Osteoblast (primary cell): ENCODE data around the gene C11orf71. TPM values are rescaled to one million over a fixed set of nuclear protein-coding genes. Genes with fewer than 3 reads are reported as not detected.

Experiments
- DNase-seq: peaks from one replicate; pipeline ENCODE4 v3.0.0; 2011; ENCODE audit warnings: low spot score, mixed read lengths; ENCODE audit not compliant: insufficient read length; ENCODE audit errors: missing footprints
- H2AFZ ChIP-seq: 2 replicates; pipeline ENCODE4 v1.6.0; 2011; ENCODE audit warnings: mild to moderate bottlenecking, low read length
- H3K27ac ChIP-seq: 2 replicates; pipeline ENCODE4 v1.5.1; 2011; ENCODE audit warnings: mild to moderate bottlenecking, low read depth, low read length, moderate library complexity
- H3K27me3 ChIP-seq: 2 replicates; pipeline ENCODE4 v1.6.0; 2012; ENCODE audit warnings: mild to moderate bottlenecking, control low read depth, inconsistent platforms, low read length, moderate library complexity; ENCODE audit not compliant: insufficient read depth
- H3K36me3 ChIP-seq: 2 replicates; pipeline ENCODE4 v1.5.1; 2011; ENCODE audit warnings: mild to moderate bottlenecking, low read length, control low read depth, moderate library complexity; ENCODE audit not compliant: insufficient read depth
- H3K4me1 ChIP-seq: 2 replicates; pipeline ENCODE4 v1.5.1; 2011; ENCODE audit warnings: mild to moderate bottlenecking, low read length, control low read depth, moderate library complexity; ENCODE audit not compliant: insufficient read depth
- H3K4me2 ChIP-seq: 2 replicates; pipeline ENCODE4 v1.6.0; 2011; ENCODE audit warnings: mild to moderate bottlenecking, low read length; ENCODE audit not compliant: insufficient read depth
- H3K4me3 ChIP-seq: fragments of 200-600 bp; sonication (generic); 3 replicates; pipeline ENCODE4 v1.5.1; 2012; ENCODE audit warnings: mild to moderate bottlenecking, low read length, inconsistent platforms; ENCODE audit not compliant: insufficient read depth
- H3K79me2 ChIP-seq: 2 replicates; pipeline ENCODE4 v1.6.0; 2012; ENCODE audit warnings: mild to moderate bottlenecking, low read length, control low read depth, inconsistent platforms; ENCODE audit not compliant: insufficient read depth
- H3K9me3 ChIP-seq: 2 replicates; pipeline ENCODE4 v1.5.1; 2011; ENCODE audit warnings: low read depth, low read length, control low read depth
- H4K20me1 ChIP-seq: 2 replicates; pipeline ENCODE4 v1.6.0; 2012; ENCODE audit warnings: mild to moderate bottlenecking, low read length, control low read depth; ENCODE audit not compliant: insufficient read depth
- CTCF ChIP-seq: IDR thresholded peaks from 2 replicates; pipeline ENCODE4 v1.5.1; 2011; ENCODE audit warnings: mild to moderate bottlenecking, low read depth, low read length, moderate library complexity; ENCODE audit errors: extremely low read depth
- total RNA-seq: library from RNA; depleted of rRNA; stranded (reverse); fragments of >200 nt; gene quantifications from 2 replicates; pipeline ENCODE4 v1.2.3, GENCODE V29; 2012

Gene C11orf71
- total RNA-seq, 1 donor = 3.3 TPM

- Histone ChIP-seq H3K4me1 (peaks cover 18% of the 10 kb centered on the region), H3K27me3 (no peaks in the 10 kb centered on the region), H3K4me3 (no peak overlapping the region), H2AFZ (peak overlapping the region; percentile 62), H3K4me2 (peak overlapping the region; percentile 29), H4K20me1 (no peaks in the 10 kb centered on the region), H3K9me3 (no peaks in the 10 kb centered on the region), H3K36me3 (no peaks in the 10 kb centered on the region), H3K27ac (peak overlapping the region; percentile 80), H3K79me2 (no peaks in the 10 kb centered on the region)
- peak; percentile 63 for DNase-seq
- no peak for TF ChIP-seq CTCF
Measured at GRCh38 chr11:114377612-114378267, 22.6 kb downstream of the C11orf71 start.

DNA sequence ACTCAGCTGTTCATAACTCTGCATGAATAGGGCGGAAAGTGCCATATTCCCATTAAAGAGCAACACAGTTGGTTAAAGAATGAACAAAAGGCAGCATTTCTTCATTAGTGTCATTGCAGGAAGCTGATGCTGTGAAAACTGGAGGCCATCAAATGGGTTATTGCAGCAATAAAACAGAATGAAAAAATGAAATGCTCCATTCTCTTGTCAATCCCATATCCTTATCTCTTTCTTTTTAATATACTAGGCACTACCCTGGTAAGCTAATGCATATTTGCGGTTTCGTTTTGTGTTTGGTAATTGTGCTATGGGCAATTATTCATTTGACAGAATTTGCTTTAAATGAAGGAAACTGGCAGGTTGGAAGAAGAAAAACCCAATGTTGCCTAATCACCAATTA lies 25.3 kb downstream of the C11orf71 start:
- Histone ChIP-seq H3K27me3 (no peaks in the 10 kb centered on the region), H3K27ac (no peak overlapping the region), H3K36me3 (no peaks in the 10 kb centered on the region), H3K4me2 (no peak overlapping the region), H3K79me2 (no peaks in the 10 kb centered on the region), H3K4me1 (peaks cover 18% of the 10 kb centered on the region), H3K9me3 (no peaks in the 10 kb centered on the region), H3K4me3 (no peak overlapping the region), H4K20me1 (no peaks in the 10 kb centered on the region), H2AFZ (no peak overlapping the region)
- TF ChIP-seq CTCF = no peak
- DNase-seq = no peak

- H3K27ac ChIP-seq = no peak overlapping the region
- no peak for TF ChIP-seq CTCF
- no peak overlapping the region for H2AFZ ChIP-seq
- no peaks in the 10 kb centered on the region for H3K27me3 ChIP-seq
- no peak for DNase-seq
- H3K36me3 ChIP-seq = no peaks in the 10 kb centered on the region
- no peaks in the 10 kb centered on the region for H3K79me2 ChIP-seq
- no peaks in the 10 kb centered on the region for H3K9me3 ChIP-seq
- H3K4me2 ChIP-seq = no peak overlapping the region
- no peak overlapping the region for H3K4me3 ChIP-seq
- H4K20me1 ChIP-seq = no peaks in the 10 kb centered on the region
- H3K4me1 ChIP-seq = peaks cover 21% of the 10 kb centered on the region
Measured at GRCh38 chr11:114368918-114369680, 31.2 kb downstream of the C11orf71 start.

DNA sequence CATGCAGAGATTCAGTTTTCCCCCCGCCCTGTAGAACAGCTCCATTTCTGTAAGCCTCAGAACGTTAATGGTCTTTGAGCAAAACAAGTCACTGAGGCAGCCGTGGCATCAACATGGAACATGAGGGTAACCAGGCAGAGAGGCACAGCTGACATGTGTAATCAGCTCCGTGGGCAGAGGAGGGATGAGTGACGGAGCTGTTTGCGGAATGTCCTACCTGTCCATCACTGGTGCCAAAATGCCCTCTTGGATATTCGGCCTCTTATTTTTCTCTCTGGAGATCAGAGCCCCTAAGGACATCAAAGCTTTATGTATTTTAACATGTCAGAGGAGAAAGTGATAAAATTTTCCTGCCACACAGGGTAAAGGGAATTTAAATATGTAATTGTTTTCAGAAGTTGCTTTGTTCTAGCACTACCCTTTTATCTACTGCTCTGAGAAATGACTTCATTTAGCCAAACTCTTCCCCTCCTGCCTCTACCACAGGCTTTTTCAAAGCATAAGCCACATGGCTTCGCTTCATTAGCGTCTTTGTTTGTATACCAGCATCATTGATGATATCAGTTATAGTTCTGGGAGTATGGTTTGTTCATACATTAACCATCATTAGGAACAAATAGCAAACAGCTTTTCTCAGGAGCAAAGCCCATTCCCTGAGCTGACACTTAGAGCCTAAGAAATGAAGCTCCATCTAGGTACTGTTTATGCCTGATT lies 32.9 kb downstream of the C11orf71 start:
- peak overlapping the region; percentile 83 for H3K27ac ChIP-seq
- H2AFZ ChIP-seq = peak overlapping the region; percentile 61
- TF ChIP-seq CTCF = no peak
- peak overlapping the region; percentile 74 for H3K4me2 ChIP-seq
- no peaks in the 10 kb centered on the region for H3K27me3 ChIP-seq
- H3K9me3 ChIP-seq = no peaks in the 10 kb centered on the region
- no peaks in the 10 kb centered on the region for H3K36me3 ChIP-seq
- no peaks in the 10 kb centered on the region for H4K20me1 ChIP-seq
- H3K4me1 ChIP-seq = peaks cover 21% of the 10 kb centered on the region
- no peaks in the 10 kb centered on the region for H3K79me2 ChIP-seq
- no peak for DNase-seq
- peak overlapping the region; percentile 5 for H3K4me3 ChIP-seq
